Esophagus muscularis mucosa (tissue), 3 donors: Measurements from ENCODE around the gene PSMB7.

ENCODE experiments used
- CTCF ChIP-seq, 3 experiments: fragments of 200-600 bp in 2 of 3; fragments of 450-650 bp in 1 of 3; sonication (generic) in 2 of 3; IDR thresholded peaks; one replicate each; pipeline ENCODE4 v1.5.1; 2017 to 2019; ENCODE audit warnings: antibody characterized with exemption in 3 of 3, mild to moderate bottlenecking in 2 of 3, moderate library complexity in 1 of 3
- POLR2A ChIP-seq: fragments of 450-650 bp; IDR thresholded peaks from one replicate; pipeline ENCODE4 v1.6.1; 2017; ENCODE audit warnings: antibody characterized with exemption, moderate library complexity, mild to moderate bottlenecking, low read depth

GRCh38 chr9:124447297-124447661 lies 32.0 kb upstream of the PSMB7 start:
- TF ChIP-seq CTCF (IDR thresholded peaks at IDR 0.05) (no peak), POLR2A (no peak)
